GM21786 (cell line): ENCODE data around the gene JAG1.

Experiments used
- ATAC-seq: cut with Tn5 transposase; IDR thresholded peaks from one replicate; pipeline ENCODE4 v1.9.1; 2021; ENCODE audit not compliant: unreplicated experiment

JAG1 gene

GRCh38 chr20:10654630-10655029, 19.2 kb downstream of the JAG1 start:
- peak; percentile 77 for ATAC-seq

DNA sequence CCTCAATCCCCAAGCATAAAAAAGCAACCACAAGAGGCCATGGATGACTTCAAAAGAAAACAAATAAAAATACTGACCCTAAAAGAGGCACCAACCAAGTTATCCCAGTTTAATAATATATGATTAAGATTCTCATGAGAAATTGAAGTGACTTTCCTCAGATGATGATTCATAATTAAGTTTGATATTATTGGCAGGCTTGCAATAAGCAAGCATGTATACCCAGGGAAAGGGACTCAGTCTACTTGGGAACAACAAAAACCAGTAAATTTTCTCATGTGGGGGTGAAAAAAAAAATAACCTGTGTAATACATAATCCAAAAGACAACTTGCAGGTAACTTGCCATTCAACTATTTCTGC, 19.6 kb downstream of the JAG1 start:
- no peak for ATAC-seq

GRCh38 chr20:10653599-10654249, 20.1 kb downstream of the JAG1 start:
- no peak for ATAC-seq

- ATAC-seq = no peak
These were observed 21.0 kb downstream of the JAG1 start for GRCh38 chr20:10652660-10653261.

DNA sequence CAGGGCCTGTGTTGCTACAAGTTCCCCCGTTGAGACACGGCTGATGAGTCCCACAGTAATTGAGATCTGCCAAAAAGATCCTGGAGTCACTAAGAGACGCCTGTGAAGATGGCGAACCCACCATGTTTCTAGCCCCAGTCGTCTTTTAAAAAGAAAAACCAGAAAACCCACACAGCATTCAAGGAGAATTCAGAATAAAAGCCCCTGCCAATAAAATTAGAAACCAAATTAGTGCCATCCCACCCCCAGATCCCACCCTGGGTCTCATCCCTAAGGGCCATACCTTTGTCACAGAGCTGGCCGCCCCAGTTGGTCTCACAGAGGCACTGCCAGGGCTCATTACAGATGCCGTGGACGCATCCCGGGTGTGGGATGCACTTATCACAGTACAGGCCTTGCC, 21.6 kb downstream of the JAG1 start:
- no peak for ATAC-seq

DNA sequence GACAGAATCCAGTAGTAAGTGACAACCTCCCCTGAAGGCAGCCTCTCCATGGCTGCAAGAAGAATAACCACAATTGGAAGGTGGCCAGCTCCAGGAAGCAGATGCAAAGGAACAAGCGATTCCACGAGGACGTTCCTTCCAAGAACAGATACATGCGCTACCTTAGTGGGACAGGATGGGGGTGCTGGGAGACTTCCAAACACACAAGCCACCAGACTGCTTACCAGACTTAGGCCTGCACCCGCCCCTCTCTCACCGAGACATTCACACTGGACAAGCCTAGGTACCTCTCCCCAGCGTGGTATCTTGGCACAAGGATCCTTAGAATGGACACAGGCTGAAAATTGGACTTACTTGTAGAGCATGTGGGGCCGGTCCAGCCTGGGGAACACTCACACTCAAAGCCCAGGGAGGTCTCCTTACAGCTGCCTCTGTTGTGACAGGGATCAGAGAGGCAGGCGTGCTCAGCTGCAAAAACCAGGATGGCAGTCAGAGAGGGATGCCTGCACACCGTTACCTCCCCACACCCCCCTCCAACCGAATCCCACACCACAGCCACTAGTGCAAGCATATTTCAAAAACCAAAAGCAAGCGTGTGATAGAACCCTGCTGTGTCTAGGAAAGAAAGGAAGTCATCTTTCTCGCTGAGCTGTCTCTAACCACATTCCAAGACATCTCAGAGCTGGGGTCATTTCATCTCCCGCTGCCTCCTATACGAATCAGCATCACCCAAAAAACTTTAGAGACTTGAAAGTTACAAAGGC, 22.4 kb downstream of the JAG1 start:
- no peak for ATAC-seq

- ATAC-seq = no peak
These were observed 24.0 kb downstream of the JAG1 start for GRCh38 chr20:10649797-10650160.

DNA sequence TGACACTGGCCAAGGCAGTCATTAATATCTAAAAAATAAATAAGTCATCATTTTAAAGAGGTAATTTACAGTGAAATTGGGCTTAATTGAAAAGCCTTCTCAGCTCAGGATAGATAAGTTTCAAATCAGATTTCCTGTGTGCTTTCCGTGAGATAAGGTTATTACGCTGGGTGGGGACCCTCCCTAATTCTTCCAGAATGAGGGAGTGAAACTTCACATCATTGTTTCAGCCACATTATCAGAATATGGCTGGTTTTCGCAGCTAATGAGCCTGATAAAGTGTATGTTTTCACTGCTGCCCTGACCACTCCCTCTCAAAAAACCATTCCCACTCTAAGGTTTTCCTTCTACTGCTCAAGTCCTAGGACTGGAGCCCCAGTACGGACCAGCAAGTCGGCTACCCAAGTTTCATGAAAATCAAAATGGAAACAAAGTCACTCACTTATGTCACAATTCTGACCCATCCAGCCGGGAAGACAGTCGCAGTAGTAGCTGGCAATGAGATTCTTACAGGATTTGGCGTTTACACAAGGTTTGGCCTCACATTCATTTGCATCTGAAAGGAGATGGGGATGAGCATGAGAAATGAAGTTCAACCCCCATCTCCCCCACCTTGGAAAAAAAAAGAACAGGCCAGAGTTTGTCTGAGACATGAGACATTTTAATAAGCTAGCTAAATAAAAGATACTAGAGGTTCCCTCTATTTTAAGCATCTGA, 24.6 kb downstream of the JAG1 start:
- ATAC-seq = no peak

DNA sequence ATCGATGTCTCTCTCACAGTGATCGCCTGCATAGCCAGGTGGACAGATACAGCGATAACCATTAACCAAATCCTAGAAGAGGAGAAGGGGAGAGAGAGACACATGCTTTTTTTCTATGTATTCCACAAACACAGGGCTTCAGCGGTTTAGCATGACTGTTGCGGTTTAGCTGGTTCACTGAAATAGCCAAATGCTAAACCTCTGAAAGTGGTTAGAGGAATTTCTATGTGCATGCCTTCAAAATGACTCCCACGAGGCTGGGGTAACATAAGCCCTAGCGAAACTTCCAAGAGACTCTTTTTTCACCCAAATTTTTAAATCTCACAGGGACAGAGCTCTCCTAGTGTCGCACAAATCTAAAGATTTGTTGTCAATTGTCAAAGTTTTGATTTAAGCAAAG, 25.1 kb downstream of the JAG1 start:
- ATAC-seq = no peak

DNA sequence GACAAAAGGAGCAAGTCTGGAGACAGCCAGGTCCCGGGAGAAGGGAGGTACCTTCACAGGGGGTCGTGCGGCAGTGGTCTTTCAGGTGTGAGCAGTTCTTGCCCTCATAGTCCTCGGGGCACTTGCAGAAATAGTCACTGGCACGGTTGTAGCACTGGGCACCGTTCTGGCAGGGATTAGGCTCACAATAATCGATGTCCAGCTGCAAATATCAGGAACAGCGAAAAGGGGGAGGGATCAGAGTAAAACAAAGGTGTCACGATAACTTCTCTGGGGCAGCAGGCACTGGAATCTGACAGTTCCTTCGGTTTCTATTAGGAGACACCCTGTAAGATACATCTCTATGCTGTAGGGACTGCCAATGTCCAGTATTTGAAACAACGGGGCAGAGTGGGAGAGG, 25.9 kb downstream of the JAG1 start:
- no peak for ATAC-seq

DNA sequence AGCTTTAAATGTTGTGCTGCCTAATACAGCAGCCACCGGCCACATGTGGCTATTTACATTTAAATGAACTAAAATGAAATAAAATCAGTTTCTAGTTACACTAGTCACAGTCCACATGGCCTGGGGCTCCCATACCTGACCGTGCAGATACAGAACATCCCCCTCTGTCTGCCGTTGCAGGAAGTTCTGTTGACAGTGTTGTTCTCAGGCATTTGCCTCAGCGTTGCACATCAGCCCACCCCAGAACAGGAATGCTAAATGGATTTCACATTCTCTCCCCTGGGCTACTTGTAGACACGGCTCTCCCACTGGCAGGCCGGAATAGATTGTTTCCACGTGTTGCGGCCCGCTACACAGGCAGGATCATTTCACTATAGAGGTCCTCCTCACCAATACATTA, 26.3 kb downstream of the JAG1 start:
- no peak for ATAC-seq

GRCh38 chr20:10646886-10647420, 26.8 kb downstream of the JAG1 start:
- ATAC-seq = no peak

DNA sequence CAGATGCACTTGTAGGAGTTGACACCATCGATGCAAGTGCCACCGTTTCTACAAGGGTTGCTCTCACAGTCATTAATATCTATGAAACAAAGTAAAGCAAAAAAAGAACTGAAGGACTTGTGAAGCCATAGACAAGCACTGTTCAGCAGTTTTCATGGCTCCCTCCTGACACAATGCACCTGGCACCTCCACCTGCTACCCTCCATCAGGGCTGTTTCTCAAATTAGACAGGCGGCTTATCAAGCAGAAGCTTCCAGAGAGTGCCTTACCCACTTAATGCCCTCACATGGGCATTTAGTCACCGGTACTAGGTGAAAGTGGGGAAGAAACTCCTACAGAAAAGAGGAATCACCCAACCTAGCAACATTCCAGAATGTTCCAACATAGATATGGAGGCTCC, 27.8 kb downstream of the JAG1 start:
- ATAC-seq = no peak

GRCh38 chr20:10645205-10645570, 28.6 kb downstream of the JAG1 start:
- ATAC-seq = no peak

- no peak for ATAC-seq
These were observed 29.2 kb downstream of the JAG1 start for GRCh38 chr20:10644458-10645204.

DNA sequence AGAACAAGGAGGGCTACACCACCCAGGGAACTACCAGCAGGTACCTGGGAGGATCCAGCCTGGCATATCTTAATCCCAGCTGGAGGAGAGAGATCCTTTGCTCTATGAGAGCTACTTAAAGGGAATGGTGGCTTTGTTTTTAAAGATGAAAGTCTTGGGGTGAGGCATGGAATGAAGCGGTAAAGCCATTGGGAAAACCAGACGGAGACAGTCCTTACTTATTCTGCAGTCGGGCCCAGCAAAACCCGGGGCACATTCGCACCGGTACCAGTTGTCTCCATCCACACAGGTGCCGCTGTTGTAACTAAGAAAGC, 30.3 kb downstream of the JAG1 start:
- ATAC-seq = no peak

GRCh38 chr20:10642856-10643559, 30.8 kb downstream of the JAG1 start:
- ATAC-seq = no peak

DNA sequence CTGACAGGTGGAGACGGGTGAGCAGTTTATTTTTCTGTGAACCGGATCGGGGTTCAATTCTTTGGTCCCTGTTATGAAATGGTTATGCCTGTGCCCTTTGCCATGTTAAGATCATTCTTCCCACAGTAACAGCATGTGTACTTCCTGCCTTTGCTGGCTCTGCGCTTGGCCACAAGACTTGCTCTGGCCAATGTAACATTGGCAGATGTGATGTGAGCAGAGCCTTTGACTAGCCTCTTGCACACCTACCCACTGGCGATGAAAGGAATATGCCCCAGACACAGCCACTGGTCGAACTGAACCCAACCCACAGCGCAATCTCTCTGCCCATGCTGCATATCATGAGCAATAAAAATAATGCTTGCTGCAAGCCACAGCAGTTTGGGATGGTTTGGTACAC, 31.9 kb downstream of the JAG1 start:
- no peak for ATAC-seq

GRCh38 chr20:10641467-10641866, 32.3 kb downstream of the JAG1 start:
- no peak for ATAC-seq

DNA sequence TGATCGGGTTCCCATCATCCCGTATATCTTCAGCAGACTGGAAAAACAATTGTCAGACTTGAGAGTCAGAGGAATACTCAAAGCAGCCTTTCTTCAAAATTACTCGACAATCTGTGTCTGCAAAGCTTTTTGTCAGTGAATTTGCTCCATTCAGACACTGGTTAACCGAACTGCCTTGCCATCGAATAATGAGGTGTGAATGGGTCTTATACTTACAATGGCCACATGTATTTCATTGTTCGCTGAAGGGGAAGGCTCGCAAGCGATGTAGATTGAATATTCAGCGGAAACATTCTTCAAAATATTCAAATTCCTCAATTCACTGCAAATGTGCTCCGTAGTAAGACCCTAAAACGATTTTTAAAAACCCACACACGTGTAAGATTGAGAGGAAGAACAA, 32.9 kb downstream of the JAG1 start:
- ATAC-seq = no peak
